ENCODE measurements around the gene GSG1L.

The GSG1L gene

DNA sequence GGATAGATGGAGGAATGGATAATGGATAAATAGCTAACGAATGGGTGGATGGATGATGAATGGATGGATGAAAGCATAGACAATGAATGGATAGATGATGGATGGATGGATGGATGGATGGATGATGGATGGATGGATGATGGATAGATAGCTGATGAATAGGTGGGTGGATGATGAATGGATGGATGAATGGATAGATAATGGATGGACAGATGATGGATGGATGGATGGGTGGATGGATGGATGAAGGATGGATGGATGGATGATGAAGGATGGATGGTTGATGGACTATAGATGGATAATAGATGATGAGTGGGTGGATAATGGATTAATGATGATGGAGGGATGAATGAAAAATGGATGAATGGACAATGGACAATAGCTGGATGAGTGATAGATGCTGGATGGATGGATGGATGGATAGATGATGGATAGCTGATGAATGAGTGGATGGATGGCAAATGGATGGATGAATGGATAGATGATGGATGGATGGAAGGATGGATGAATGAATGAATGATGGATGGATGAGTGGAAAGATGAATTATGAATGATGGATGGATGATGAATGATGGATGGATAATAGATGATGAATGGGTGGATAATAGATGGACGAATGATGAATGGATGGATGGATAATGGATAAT is 273.8 kb downstream of the GSG1L start:
- Histone ChIP-seq H3K27me3 (ENCODE audit: insufficient read depth, low read depth) (no peaks in the 10 kb centered on the region), H3K27ac (no peak overlapping the region), H3K4me1 (ENCODE audit: low read depth, poor library complexity, severe bottlenecking) (no peaks in the 10 kb centered on the region), H3K79me2 (ENCODE audit: insufficient read depth, low read depth) (no peaks in the 10 kb centered on the region), H3K4me3 (IDR thresholded peaks at IDR 0.05; ENCODE audit: insufficient read depth, low read depth, low read length) (no peak overlapping the region), H3K4me2 (no peak overlapping the region), H3K36me3 (ENCODE audit: insufficient read depth) (no peaks in the 10 kb centered on the region), H2AFZ (ENCODE audit: low read depth) (no peak overlapping the region), H3K9ac (no peak overlapping the region), H4K20me1 (ENCODE audit: insufficient read depth) (no peaks in the 10 kb centered on the region)
- no peak for TF ChIP-seq CTCF (conservative IDR thresholded peaks at IDR 0.05; ENCODE audit: low read depth, low read length)

DNA sequence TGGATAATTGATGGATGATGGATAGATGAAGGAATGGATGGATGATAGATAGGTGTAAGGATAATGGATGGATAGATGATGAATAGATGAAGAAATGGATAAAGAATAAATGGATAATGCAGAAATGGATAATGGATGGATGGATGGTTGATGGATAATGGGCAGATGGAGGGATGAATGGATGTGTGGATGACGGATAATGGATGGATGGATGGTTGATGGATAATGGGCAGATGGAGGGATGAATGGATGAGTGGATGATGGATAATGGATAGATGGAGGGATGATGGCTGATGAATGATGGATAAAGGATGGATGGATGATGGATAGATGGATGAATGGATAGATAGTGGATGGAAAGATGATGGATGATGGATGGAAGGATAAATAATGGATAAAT is 274.4 kb downstream of the GSG1L start:
- Histone ChIP-seq H3K4me3 (IDR thresholded peaks at IDR 0.05; ENCODE audit: insufficient read depth, low read depth, low read length) (no peak overlapping the region), H3K27ac (no peak overlapping the region), H3K4me2 (no peak overlapping the region), H3K4me1 (ENCODE audit: low read depth, poor library complexity, severe bottlenecking) (no peaks in the 10 kb centered on the region), H2AFZ (ENCODE audit: low read depth) (no peak overlapping the region), H3K9ac (no peak overlapping the region), H4K20me1 (ENCODE audit: insufficient read depth) (no peaks in the 10 kb centered on the region), H3K36me3 (ENCODE audit: insufficient read depth) (no peaks in the 10 kb centered on the region), H3K27me3 (ENCODE audit: insufficient read depth, low read depth) (no peaks in the 10 kb centered on the region), H3K79me2 (ENCODE audit: insufficient read depth, low read depth) (no peaks in the 10 kb centered on the region)
- no peak for TF ChIP-seq CTCF (conservative IDR thresholded peaks at IDR 0.05; ENCODE audit: low read depth, low read length)

DNA sequence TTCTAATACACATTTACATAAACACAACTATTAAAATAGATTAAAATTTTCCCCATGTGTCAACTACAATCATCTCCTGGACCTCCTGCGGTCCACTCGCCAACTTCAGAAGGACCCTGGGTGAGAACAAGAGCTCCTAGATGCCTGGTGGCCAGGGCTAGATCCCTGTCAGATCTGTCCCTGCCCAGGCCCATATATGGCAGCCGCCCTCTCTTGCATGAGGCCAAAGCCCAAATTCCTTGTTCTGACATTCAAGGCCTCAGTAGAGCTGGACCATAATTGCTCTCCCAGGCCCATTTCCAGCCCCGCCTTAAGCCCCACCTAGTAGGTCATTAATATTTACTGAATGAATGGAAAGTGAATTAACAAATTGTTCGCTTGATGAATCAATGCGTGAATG is 275.8 kb downstream of the GSG1L start:
- H3K36me3 ChIP-seq (ENCODE audit: insufficient read depth) = no peaks in the 10 kb centered on the region
- no peak overlapping the region for H3K4me3 ChIP-seq (IDR thresholded peaks at IDR 0.05; ENCODE audit: insufficient read depth, low read depth, low read length)
- TF ChIP-seq CTCF (conservative IDR thresholded peaks at IDR 0.05; ENCODE audit: low read depth, low read length) = no peak
- no peaks in the 10 kb centered on the region for H3K27me3 ChIP-seq (ENCODE audit: insufficient read depth, low read depth)
- no peak overlapping the region for H3K27ac ChIP-seq
- no peaks in the 10 kb centered on the region for H3K79me2 ChIP-seq (ENCODE audit: insufficient read depth, low read depth)
- H3K4me1 ChIP-seq (ENCODE audit: low read depth, poor library complexity, severe bottlenecking) = no peaks in the 10 kb centered on the region
- H3K4me2 ChIP-seq = no peak overlapping the region
- no peak overlapping the region for H3K9ac ChIP-seq
- no peaks in the 10 kb centered on the region for H4K20me1 ChIP-seq (ENCODE audit: insufficient read depth)
- no peak overlapping the region for H2AFZ ChIP-seq (ENCODE audit: low read depth)

DNA sequence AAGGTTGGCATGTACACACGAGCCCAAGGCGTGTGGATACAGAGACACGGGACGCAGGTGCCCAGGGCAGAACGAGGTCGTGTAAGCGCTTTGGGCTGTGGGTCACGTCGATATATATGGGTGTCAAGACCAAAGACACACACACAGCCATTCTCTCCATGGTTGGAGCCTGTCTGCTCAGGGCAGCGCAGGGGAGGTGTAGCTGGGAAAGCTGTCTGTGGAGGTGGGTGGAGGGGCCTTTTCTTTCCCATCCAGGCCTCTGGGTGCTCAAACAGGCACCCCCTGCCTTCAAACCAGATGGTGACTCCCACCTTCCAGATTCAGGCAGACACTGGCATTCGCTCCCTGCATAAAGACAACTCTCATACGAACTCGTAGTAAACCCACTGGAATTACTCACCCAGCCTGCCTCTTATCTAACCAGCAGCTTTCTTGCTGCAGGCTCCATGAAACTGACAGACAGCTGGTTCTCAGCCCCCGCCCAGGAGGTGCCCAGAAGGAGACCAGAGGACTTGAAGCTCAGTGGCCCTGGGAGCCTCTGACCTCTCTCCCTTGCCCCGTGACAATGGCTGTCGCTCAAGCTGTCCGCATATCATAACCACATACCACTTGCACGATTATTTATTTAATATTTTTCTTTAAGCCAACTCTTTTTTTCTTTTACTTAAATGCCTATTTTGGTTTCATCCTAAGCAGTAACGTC is 276.4 kb downstream of the GSG1L start:
- H4K20me1 ChIP-seq (ENCODE audit: insufficient read depth) = no peaks in the 10 kb centered on the region
- no peaks in the 10 kb centered on the region for H3K27me3 ChIP-seq (ENCODE audit: insufficient read depth, low read depth)
- H3K4me1 ChIP-seq (ENCODE audit: low read depth, poor library complexity, severe bottlenecking) = no peaks in the 10 kb centered on the region
- no peak overlapping the region for H3K4me2 ChIP-seq
- no peaks in the 10 kb centered on the region for H3K36me3 ChIP-seq (ENCODE audit: insufficient read depth)
- H3K79me2 ChIP-seq (ENCODE audit: insufficient read depth, low read depth) = no peaks in the 10 kb centered on the region
- no peak overlapping the region for H3K27ac ChIP-seq
- no peak for TF ChIP-seq CTCF (conservative IDR thresholded peaks at IDR 0.05; ENCODE audit: low read depth, low read length)
- no peak overlapping the region for H3K4me3 ChIP-seq (IDR thresholded peaks at IDR 0.05; ENCODE audit: insufficient read depth, low read depth, low read length)
- H2AFZ ChIP-seq (ENCODE audit: low read depth) = no peak overlapping the region
- no peak overlapping the region for H3K9ac ChIP-seq
